Naive thymus-derived CD8-positive, alpha-beta T cell (primary cell): Measurements from ENCODE around the gene RPS15. TPM values are rescaled to one million over a fixed set of nuclear protein-coding genes. Genes with fewer than 3 reads are reported as not detected.

Experiments used
- ATAC-seq, 2 donors: fragments of 150-1000 bp; cut with Tn5 transposase in 1 of 2; sonication (Bioruptor Pico), chemical (Tn5 transposase) in 1 of 2; 1 replicate in 1 of 2; 2 replicates in 1 of 2; pipeline ENCODE4 v1.10.0; 2021; ENCODE audit warnings: mild to moderate bottlenecking in 2 of 2, moderate library complexity in 2 of 2
- POLR2A ChIA-PET: fragments of 350-600 bp; sonication (Branson Sonifier 250); formaldehyde crosslinking; loops from one replicate; lab custom pipeline; 2021; ENCODE audit warnings: antibody characterized with exemption; lab: Charles Lee
- DNase-seq, 10 donors: peaks; one replicate each; pipeline versions ENCODE4 v3.0.0 to v3.0.0-alpha.2; 2020 to 2022
- H3K27ac Mint-ChIP-seq, 10 donors: one replicate each; pipeline ENCODE4 v1.8.0; 2020 to 2022; ENCODE audit warnings: mild to moderate bottlenecking in 10 of 10, mixed read lengths in 10 of 10, moderate library complexity in 4 of 10, inconsistent platforms in 1 of 10
- H3K27me3 Mint-ChIP-seq, 5 donors: one replicate each; pipeline ENCODE4 v1.8.0; 2021 to 2022; ENCODE audit warnings: mixed read lengths in 5 of 5
- H3K36me3 Mint-ChIP-seq, 3 donors: one replicate each; pipeline ENCODE4 v1.8.0; 2020 to 2022; ENCODE audit warnings: mixed read lengths in 3 of 3, mild to moderate bottlenecking in 2 of 3, inconsistent platforms in 1 of 3
- H3K4me1 Mint-ChIP-seq, 4 donors: one replicate each; pipeline ENCODE4 v1.8.0; 2021 to 2022; ENCODE audit warnings: mixed read lengths in 4 of 4
- H3K4me3 Mint-ChIP-seq, 10 donors: one replicate each; pipeline ENCODE4 v1.8.0; 2020 to 2022; ENCODE audit warnings: mild to moderate bottlenecking in 10 of 10, mixed read lengths in 10 of 10, moderate library complexity in 6 of 10, inconsistent platforms in 1 of 10
- H3K9me3 Mint-ChIP-seq, 9 donors: one replicate each; pipeline ENCODE4 v1.8.0; 2020 to 2022; ENCODE audit warnings: mixed read lengths in 9 of 9, mild to moderate bottlenecking in 3 of 9, inconsistent platforms in 1 of 9, moderate library complexity in 1 of 9
- polyA plus RNA-seq, 3 donors: library from polyadenylated mRNA; unstranded; fragments of 300-500 nt; fragmentation: Illumina TruSeq; gene quantifications; one replicate each; pipeline ENCODE4 v1.2.3, GENCODE V29; 2021
- total RNA-seq, 8 experiments: library from RNA in 2 of 8; stranded (reverse) in 2 of 8; gene quantifications; one replicate each; pipeline ENCODE4 v1.2.3 and lab custom pipeline; 2021 to 2026

RPS15 gene
- total and polyA plus RNA-seq, 5 experiments from 2014 or later = 1,886 to 4,304 (median 3,438) TPM

GRCh38 chr19:1461862-1462261, 23.7 kb downstream of the RPS15 start:
- POLR2A ChIA-PET = interaction anchor here (0.7 kb wide), 1 partner anchor 56 kb away, joined by 3 read pairs; no protein-coding TSS in a partner anchor
- no peak overlapping the region for H3K27ac Mint-ChIP-seq
- no peak for ATAC-seq

GRCh38 chr19:1465191-1466016, 27.2 kb downstream of the RPS15 start:
- DNase-seq (peak in 1 of 10 donors; percentile 19), ATAC-seq (peak in 1 of 2 donors; percentile 23)
- Mint-ChIP-seq H3K27me3 (peaks cover 0 to 15% (median 0%) of the 10 kb centered on the region in 5 donors), H3K4me1 (peaks cover 3 to 10% (median 7%) of the 10 kb centered on the region in 4 donors), H3K36me3 (peaks cover 0 to 5% (median 4%) of the 10 kb centered on the region in 3 donors), H3K27ac (no peak overlapping the region), H3K4me3 (no peak overlapping the region), H3K9me3 (no peaks in the 10 kb centered on the region)
- POLR2A ChIA-PET = interaction anchor here (1.1 kb wide), 1 partner anchor 12 kb away, joined by 4 read pairs; no protein-coding TSS in a partner anchor

More at GRCh38 chr19:1461862-1462261, 23.7 kb downstream of the RPS15 start:
- no peak overlapping the region for H3K4me3 Mint-ChIP-seq
- no peaks in the 10 kb centered on the region for H3K9me3 Mint-ChIP-seq
- peaks cover 0 to 6% (median 1%) of the 10 kb centered on the region in 4 donors for H3K4me1 Mint-ChIP-seq
- H3K27me3 Mint-ChIP-seq = peaks cover 0 to 14% (median 0%) of the 10 kb centered on the region in 5 donors
- peaks cover 0 to 8% (median 4%) of the 10 kb centered on the region in 3 donors for H3K36me3 Mint-ChIP-seq
- no peak for DNase-seq

- H3K27ac Mint-ChIP-seq = no peak overlapping the region
- ATAC-seq = no peak
- POLR2A ChIA-PET = interaction anchor here (1.1 to 2.0 kb wide), 3 partner anchors 13 to 197 kb away, joined by 4 to 11 read pairs (median 4); partner anchors contain the start of gene CIRBP
- H3K27me3 Mint-ChIP-seq = peaks cover 0 to 15% (median 0%) of the 10 kb centered on the region in 5 donors
- peaks cover 3 to 10% (median 8%) of the 10 kb centered on the region in 4 donors for H3K4me1 Mint-ChIP-seq
- peaks cover 0 to 4% (median 3%) of the 10 kb centered on the region in 3 donors for H3K36me3 Mint-ChIP-seq
- peak in 1 of 10 donors; percentile 3 for DNase-seq
- no peaks in the 10 kb centered on the region for H3K9me3 Mint-ChIP-seq
- H3K4me3 Mint-ChIP-seq = no peak overlapping the region
Observed at GRCh38 chr19:1466018-1466460, 27.8 kb downstream of the RPS15 start.

DNA sequence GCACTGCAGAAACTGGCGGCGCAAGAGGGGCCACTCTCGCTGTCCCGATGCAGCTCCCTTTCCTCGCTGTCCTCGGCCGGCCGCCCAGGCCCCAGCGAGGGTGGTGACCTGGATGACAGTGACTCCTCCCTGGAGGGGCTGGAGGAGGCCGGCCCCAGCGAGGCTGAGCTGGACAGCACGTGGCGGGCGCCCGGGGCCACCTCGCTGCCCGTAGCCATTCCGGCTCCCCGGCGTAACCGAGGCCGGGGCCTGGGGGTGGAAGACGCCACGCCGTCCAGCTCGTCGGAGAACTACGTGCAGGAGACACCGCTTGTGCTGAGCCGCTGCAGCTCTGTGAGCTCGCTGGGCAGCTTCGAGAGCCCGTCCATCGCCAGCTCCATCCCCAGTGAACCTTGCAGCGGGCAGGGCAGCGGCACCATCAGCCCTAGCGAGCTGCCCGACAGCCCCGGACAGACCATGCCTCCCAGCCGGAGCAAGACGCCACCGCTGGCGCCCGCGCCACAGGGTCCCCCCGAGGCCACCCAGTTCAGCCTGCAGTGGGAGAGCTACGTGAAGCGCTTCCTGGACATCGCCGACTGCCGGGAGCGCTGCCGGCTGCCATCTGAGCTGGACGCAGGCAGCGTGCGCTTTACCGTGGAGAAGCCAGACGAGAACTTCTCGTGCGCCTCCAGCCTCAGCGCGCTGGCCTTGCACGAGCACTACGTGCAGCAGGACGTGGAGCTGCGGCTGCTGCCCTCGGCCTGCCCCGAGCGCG, 28.4 kb downstream of the RPS15 start:
- Mint-ChIP-seq H3K4me3 (peak overlapping the region in 4 of 10 donors; percentile 14 to 31 (median 22)), H3K27ac (no peak overlapping the region)

DNA sequence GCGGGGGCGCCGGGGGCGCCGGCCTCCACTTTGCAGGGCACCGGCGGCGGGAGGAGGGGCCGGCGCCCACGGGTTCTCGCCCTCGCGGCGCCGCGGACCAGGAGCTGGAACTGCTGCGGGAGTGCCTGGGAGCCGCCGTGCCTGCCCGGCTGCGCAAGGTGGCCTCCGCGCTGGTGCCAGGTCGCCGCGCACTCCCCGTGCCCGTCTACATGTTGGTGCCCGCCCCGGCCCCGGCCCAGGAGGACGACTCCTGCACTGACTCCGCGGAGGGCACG, 29.0 kb downstream of the RPS15 start:
- H3K36me3 Mint-ChIP-seq = peaks cover 0 to 2% (median 0%) of the 10 kb centered on the region in 3 donors
- no peak for ATAC-seq
- no peak overlapping the region for H3K27ac Mint-ChIP-seq
- H3K4me3 Mint-ChIP-seq = no peak overlapping the region
- no peak for DNase-seq
- peaks cover 6 to 18% (median 14%) of the 10 kb centered on the region in 4 donors for H3K4me1 Mint-ChIP-seq
- POLR2A ChIA-PET = interaction anchor here (1.3 to 2.5 kb wide), 3 partner anchors 9 to 198 kb away, joined by 4 to 11 read pairs (median 9); partner anchors contain the start of gene CIRBP
- H3K27me3 Mint-ChIP-seq = peaks cover 0 to 15% (median 0%) of the 10 kb centered on the region in 5 donors
- no peaks in the 10 kb centered on the region for H3K9me3 Mint-ChIP-seq

More for the DNA sequence above, 28.4 kb downstream of the RPS15 start:
- Mint-ChIP-seq H3K27me3 (peaks cover 0 to 15% (median 0%) of the 10 kb centered on the region in 5 donors), H3K9me3 (no peaks in the 10 kb centered on the region), H3K4me1 (peaks cover 5 to 15% (median 12%) of the 10 kb centered on the region in 4 donors), H3K36me3 (peaks cover 0 to 2% (median 0%) of the 10 kb centered on the region in 3 donors)
- no peak for ATAC-seq
- no peak for DNase-seq
- POLR2A ChIA-PET = interaction anchor here (1.1 to 2.5 kb wide), 4 partner anchors 8 to 197 kb away, joined by 4 to 11 read pairs (median 6); partner anchors contain the start of gene CIRBP

DNA sequence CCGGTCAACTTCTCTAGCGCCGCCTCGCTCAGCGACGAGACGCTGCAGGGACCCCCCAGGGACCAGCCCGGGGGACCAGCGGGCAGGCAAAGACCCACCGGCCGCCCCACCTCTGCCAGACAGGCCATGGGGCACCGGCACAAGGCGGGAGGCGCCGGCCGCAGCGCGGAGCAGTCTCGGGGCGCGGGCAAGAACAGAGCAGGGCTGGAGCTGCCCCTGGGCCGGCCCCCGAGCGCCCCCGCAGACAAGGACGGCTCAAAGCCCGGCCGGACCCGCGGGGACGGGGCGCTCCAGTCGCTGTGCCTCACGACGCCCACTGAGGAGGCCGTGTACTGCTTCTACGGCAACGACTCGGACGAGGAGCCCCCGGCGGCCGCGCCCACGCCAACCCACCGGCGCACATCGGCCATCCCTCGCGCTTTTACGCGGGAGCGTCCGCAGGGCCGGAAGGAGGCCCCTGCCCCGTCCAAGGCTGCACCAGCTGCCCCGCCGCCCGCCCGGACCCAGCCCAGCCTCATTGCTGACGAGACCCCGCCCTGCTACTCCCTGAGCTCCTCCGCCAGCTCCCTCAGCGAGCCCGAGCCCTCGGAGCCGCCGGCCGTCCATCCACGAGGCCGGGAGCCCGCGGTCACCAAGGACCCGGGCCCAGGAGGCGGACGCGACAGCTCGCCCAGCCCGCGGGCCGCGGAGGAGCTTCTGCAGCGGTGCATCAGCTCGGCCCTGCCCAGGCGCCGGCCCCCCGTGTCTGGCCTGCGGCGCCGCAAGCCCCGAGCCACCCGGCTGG, 29.5 kb downstream of the RPS15 start:
- no peaks in the 10 kb centered on the region for H3K9me3 Mint-ChIP-seq
- POLR2A ChIA-PET = interaction anchor here (0.8 to 2.5 kb wide), 4 partner anchors 10 to 198 kb away, joined by 3 to 11 read pairs (median 6); partner anchors contain the start of gene CIRBP
- peaks cover 0 to 15% (median 0%) of the 10 kb centered on the region in 5 donors for H3K27me3 Mint-ChIP-seq
- DNase-seq (peak in 1 of 10 donors; percentile 8), ATAC-seq (no peak)
- H3K36me3 Mint-ChIP-seq = peaks cover 0 to 2% (median 0%) of the 10 kb centered on the region in 3 donors
- H3K4me3 Mint-ChIP-seq = peak overlapping the region in 1 of 10 donors; percentile 39
- peaks cover 6 to 18% (median 14%) of the 10 kb centered on the region in 4 donors for H3K4me1 Mint-ChIP-seq
- H3K27ac Mint-ChIP-seq = no peak overlapping the region

DNA sequence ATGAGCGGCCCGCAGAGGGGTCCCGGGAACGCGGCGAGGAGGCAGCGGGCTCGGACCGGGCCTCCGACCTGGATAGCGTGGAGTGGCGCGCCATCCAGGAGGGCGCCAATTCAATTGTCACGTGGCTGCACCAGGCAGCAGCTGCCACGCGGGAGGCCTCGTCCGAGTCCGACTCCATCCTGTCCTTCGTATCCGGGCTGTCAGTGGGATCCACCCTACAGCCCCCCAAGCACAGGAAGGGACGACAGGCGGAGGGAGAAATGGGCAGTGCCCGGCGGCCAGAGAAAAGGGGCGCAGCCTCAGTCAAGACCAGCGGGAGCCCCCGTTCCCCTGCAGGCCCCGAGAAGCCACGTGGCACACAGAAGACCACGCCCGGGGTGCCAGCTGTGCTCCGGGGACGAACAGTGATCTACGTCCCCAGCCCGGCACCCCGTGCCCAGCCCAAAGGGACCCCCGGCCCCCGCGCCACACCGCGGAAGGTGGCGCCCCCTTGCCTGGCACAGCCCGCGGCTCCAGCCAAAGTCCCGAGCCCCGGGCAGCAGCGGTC, 30.2 kb downstream of the RPS15 start:
- Mint-ChIP-seq H3K27ac (no peak overlapping the region), H3K4me1 (peaks cover 9 to 22% (median 16%) of the 10 kb centered on the region in 4 donors), H3K27me3 (peaks cover 0 to 15% (median 0%) of the 10 kb centered on the region in 5 donors), H3K9me3 (no peaks in the 10 kb centered on the region), H3K4me3 (peak overlapping the region in 8 of 10 donors; percentile 6 to 72 (median 48)), H3K36me3 (peaks cover 0 to 1% (median 0%) of the 10 kb centered on the region in 3 donors)
- POLR2A ChIA-PET = interaction anchor here (0.8 to 2.5 kb wide), 3 partner anchors 10 to 24 kb away, joined by 3 to 9 read pairs (median 7); no protein-coding TSS in a partner anchor
- peak in 1 of 10 donors; percentile 10 for DNase-seq
- no peak for ATAC-seq

DNA sequence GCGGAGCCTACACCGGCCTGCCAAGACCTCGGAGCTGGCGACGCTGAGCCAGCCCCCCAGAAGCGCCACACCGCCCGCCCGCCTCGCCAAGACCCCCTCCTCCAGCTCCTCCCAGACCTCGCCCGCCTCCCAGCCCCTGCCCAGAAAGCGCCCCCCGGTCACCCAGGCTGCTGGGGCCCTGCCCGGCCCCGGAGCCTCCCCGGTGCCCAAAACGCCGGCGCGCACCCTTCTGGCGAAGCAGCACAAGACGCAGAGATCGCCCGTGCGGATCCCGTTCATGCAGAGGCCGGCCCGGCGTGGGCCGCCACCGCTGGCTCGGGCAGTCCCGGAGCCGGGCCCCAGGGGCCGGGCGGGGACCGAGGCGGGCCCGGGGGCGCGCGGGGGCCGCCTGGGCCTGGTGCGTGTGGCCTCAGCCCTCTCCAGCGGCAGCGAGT, 30.6 kb downstream of the RPS15 start:
- ATAC-seq (peak in 1 of 2 donors; percentile 2), DNase-seq (peak in 1 of 10 donors; percentile 17)
- H3K27ac Mint-ChIP-seq = no peak overlapping the region
- H3K9me3 Mint-ChIP-seq = no peaks in the 10 kb centered on the region
- H3K4me1 Mint-ChIP-seq = peaks cover 9 to 24% (median 17%) of the 10 kb centered on the region in 4 donors
- H3K36me3 Mint-ChIP-seq = no peaks in the 10 kb centered on the region
- H3K4me3 Mint-ChIP-seq = peak overlapping the region in 7 of 10 donors; percentile 12 to 72 (median 39)
- peaks cover 0 to 15% (median 0%) of the 10 kb centered on the region in 5 donors for H3K27me3 Mint-ChIP-seq
- POLR2A ChIA-PET = interaction anchor here (1.1 to 2.5 kb wide), 2 partner anchors 11 to 24 kb away, joined by 7 to 9 read pairs; no protein-coding TSS in a partner anchor

DNA sequence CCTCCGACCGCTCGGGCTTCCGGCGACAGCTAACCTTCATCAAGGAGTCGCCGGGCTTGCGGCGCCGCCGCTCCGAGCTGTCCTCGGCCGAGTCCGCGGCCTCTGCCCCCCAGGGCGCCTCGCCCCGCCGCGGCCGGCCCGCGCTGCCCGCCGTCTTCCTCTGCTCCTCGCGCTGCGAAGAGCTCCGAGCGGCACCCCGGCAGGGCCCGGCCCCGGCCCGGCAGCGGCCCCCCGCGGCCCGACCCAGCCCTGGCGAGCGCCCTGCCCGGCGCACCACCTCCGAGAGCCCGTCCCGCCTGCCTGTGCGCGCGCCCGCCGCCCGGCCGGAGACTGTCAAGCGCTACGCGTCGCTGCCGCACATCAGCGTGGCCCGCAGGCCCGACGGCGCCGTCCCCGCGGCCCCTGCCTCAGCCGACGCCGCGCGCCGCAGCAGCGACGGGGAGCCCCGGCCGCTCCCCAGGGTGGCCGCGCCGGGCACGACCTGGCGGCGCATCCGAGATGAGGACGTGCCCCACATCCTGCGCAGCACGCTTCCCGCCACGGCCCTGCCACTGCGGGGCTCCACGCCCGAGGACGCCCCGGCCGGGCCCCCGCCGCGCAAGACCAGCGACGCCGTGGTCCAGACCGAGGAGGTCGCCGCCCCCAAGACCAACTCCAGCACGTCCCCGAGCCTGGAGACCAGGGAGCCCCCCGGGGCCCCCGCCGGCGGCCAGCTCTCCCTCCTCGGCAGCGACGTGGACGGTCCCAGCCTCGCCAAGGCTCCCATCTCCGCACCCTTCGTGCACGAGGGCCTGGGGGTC, 31.3 kb downstream of the RPS15 start:
- DNase-seq = peak in 2 of 10 donors; percentile 16 to 34
- POLR2A ChIA-PET = interaction anchor here (1.1 to 2.5 kb wide), 2 partner anchors 11 to 25 kb away, joined by 7 to 9 read pairs; no protein-coding TSS in a partner anchor

DNA sequence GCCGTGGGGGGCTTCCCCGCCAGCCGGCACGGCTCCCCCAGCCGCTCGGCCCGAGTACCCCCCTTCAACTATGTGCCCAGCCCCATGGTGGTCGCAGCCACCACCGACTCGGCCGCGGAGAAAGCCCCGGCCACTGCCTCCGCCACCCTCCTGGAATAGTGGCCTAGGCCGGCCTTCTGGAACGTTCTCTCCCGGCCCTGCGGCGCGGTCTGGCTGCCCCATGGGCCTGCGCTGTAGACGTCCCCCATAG, 31.8 kb downstream of the RPS15 start:
- Mint-ChIP-seq H3K9me3 (no peaks in the 10 kb centered on the region), H3K36me3 (no peaks in the 10 kb centered on the region), H3K4me1 (peaks cover 9 to 22% (median 17%) of the 10 kb centered on the region in 4 donors), H3K27ac (no peak overlapping the region), H3K4me3 (peak overlapping the region; percentile 62 to 86 (median 76)), H3K27me3 (peaks cover 0 to 11% (median 0%) of the 10 kb centered on the region in 5 donors)
- POLR2A ChIA-PET = interaction anchor here (0.6 to 1.8 kb wide), 4 partner anchors 25 to 61 kb away, joined by 3 to 5 read pairs (median 3); partner anchors contain the start of gene RPS15
- DNase-seq (no peak), ATAC-seq (no peak)

More for the DNA sequence above, 31.3 kb downstream of the RPS15 start:
- Mint-ChIP-seq H3K27ac (no peak overlapping the region), H3K9me3 (no peaks in the 10 kb centered on the region), H3K4me1 (peaks cover 9 to 22% (median 17%) of the 10 kb centered on the region in 4 donors), H3K27me3 (peaks cover 0 to 13% (median 0%) of the 10 kb centered on the region in 5 donors), H3K4me3 (peak overlapping the region in 4 of 10 donors; percentile 69 to 79 (median 76)), H3K36me3 (no peaks in the 10 kb centered on the region)
- peak; percentile 37 to 57 for ATAC-seq
